ENCODE results near the gene UBE2G2.
"Not testable (repeated sequence)": the region's sequence is repeated elsewhere in the genome, so short reads cannot be mapped to it uniquely, and the experiment has no call there.

The UBE2G2 gene

GRCh38 chr21:44836349-44836665, 34.7 kb upstream of the UBE2G2 start:
- DNase-seq (ENCODE audit: low read depth in 2 of 2), result no peak

GRCh38 chr21:44835647-44835973, 34.0 kb upstream of the UBE2G2 start:
- DNase-seq (ENCODE audit: low read depth in 2 of 2), result no peak

- DNase-seq (ENCODE audit: low read depth in 2 of 2), result no peak
Measured at GRCh38 chr21:44834951-44835646, 33.5 kb upstream of the UBE2G2 start.

GRCh38 chr21:44834231-44834950, 32.8 kb upstream of the UBE2G2 start:
- no peak for DNase-seq (ENCODE audit: low read depth in 2 of 2)

- DNase-seq (ENCODE audit: low read depth in 2 of 2), result no peak
Measured at GRCh38 chr21:44833663-44834062, 32.0 kb upstream of the UBE2G2 start.

- not testable (repeated sequence) for DNase-seq (ENCODE audit: low read depth in 2 of 2)
Measured at GRCh38 chr21:44832516-44833255, 31.1 kb upstream of the UBE2G2 start.

GRCh38 chr21:44831227-44831860, 29.7 kb upstream of the UBE2G2 start:
- no peak for DNase-seq (ENCODE audit: low read depth in 2 of 2)

GRCh38 chr21:44829507-44830092, 28.0 kb upstream of the UBE2G2 start:
- no peak for DNase-seq (ENCODE audit: low read depth in 2 of 2)

GRCh38 chr21:44828362-44829056, 26.9 kb upstream of the UBE2G2 start:
- DNase-seq (ENCODE audit: low read depth in 2 of 2), result no peak

- DNase-seq (ENCODE audit: low read depth in 2 of 2), result no peak
Measured at GRCh38 chr21:44823179-44823660, 21.6 kb upstream of the UBE2G2 start.

GRCh38 chr21:44822484-44823178, 21.0 kb upstream of the UBE2G2 start:
- DNase-seq (ENCODE audit: low read depth in 2 of 2), result no peak

- DNase-seq (ENCODE audit: low read depth in 2 of 2), result no peak
Measured at GRCh38 chr21:44820851-44821250, 19.2 kb upstream of the UBE2G2 start.

GRCh38 chr21:44819283-44820243, 17.9 kb upstream of the UBE2G2 start:
- no peak for DNase-seq (ENCODE audit: low read depth in 2 of 2)

GRCh38 chr21:44818640-44819011, 17.0 kb upstream of the UBE2G2 start:
- no peak for DNase-seq (ENCODE audit: low read depth in 2 of 2)

- DNase-seq (ENCODE audit: low read depth in 2 of 2), result peak; percentile 72 to 73
Measured at GRCh38 chr21:44817914-44818639, 16.5 kb upstream of the UBE2G2 start, which contains the start of gene SUMO3. Gene SUMO3 (minus strand): TSS chr21:44818062. CDS start chr21:44817968, 94 bp downstream.

- peak; percentile 84 to 90 for DNase-seq (ENCODE audit: low read depth in 2 of 2)
Measured at GRCh38 chr21:44817506-44817880, 15.9 kb upstream of the UBE2G2 start.

- DNase-seq (ENCODE audit: low read depth in 2 of 2), result no peak
Measured at GRCh38 chr21:44816761-44817505, 15.3 kb upstream of the UBE2G2 start.

All from stimulated activated CD8-positive, alpha-beta memory T cell treated with anti-CD3 and anti-CD28 coated beads, Interleukin-2, amount 100 ng/mL, for 1 hour (primary cell).